Measurements from ENCODE around the gene CRYBA2. TPM values are rescaled to one million over a fixed set of nuclear protein-coding genes. Genes with fewer than 3 reads are reported as not detected.

CRYBA2 gene
- total RNA-seq, 1 experiment from 2014 or later: not detected

GRCh38 chr2:219025637-219026585, 32.7 kb upstream of the CRYBA2 start:
- H3K9ac ChIP-seq (ENCODE audit: low read length): no peak overlapping the region
- no peaks in the 10 kb centered on the region for H3K79me2 ChIP-seq (ENCODE audit: insufficient read depth, low read length)
- DNase-seq (ENCODE audit: low read depth, low spot score) (no peak), ATAC-seq (no peak)
- no peak overlapping the region for H3K4me2 ChIP-seq (ENCODE audit: low read length)
- H3K9me3 ChIP-seq (ENCODE audit: control insufficient read depth in 1 of 2, insufficient read depth in 1 of 2, low read depth in 1 of 2, low read length in 2 of 2): no peaks in the 10 kb centered on the region
- no TSS peak for BruUV-seq (replicated peaks)
- H3K4me1 ChIP-seq (ENCODE audit: control insufficient read depth in 1 of 2, insufficient read depth in 2 of 2, low read length in 2 of 2): no peaks in the 10 kb centered on the region; a peak in 1 of 4 replicates
- ChIA-PET RAD21 (ENCODE audit: low non-redundant PET in 1 of 2, low total read pairs in 2 of 2, uncharacterized antibody in 2 of 2, unreplicated experiment in 2 of 2) (interaction anchor here (0.7 to 0.9 kb wide), 2 partner anchors 129 kb away, joined by 3 read pairs; no protein-coding TSS in a partner anchor), CTCF (interaction anchor here (0.8 to 1.4 kb wide), 4 partner anchors 15 to 30 kb away, joined by 3 to 5 read pairs (median 4); partner anchors contain the start of gene CFAP65), POLR2A (no interaction called here)
- no peak overlapping the region for H2AFZ ChIP-seq (ENCODE audit: low read depth, low read length, poor library complexity, severe bottlenecking)
- intact Hi-C loops (cut with micrococcal nuclease): no loop called here
- H3K4me3 ChIP-seq (replicated peaks in 1 of 2; ENCODE audit: low read depth in 1 of 2, low read length in 2 of 2): no peak overlapping the region
- no peak overlapping the region for H3K27ac ChIP-seq (ENCODE audit: low read depth, low read length)
- no peaks in the 10 kb centered on the region for H3K36me3 ChIP-seq (ENCODE audit: control insufficient read depth in 1 of 2, insufficient read depth in 2 of 2, low read length in 2 of 2)
- no peaks in the 10 kb centered on the region for H4K20me1 ChIP-seq (ENCODE audit: insufficient read depth)
- no peaks in the 10 kb centered on the region for H3K9me2 ChIP-seq (ENCODE audit: insufficient read depth)
- TF ChIP-seq RAD21 (IDR thresholded peaks at IDR 0.05; ENCODE audit: low read depth) (no peak), TCF7L2 (IDR thresholded peaks at IDR 0.05; ENCODE audit: borderline replicate concordance, extremely low read depth, insufficient read depth, insufficient read length) (no peak), ZBTB33 (IDR thresholded peaks at IDR 0.05; ENCODE audit: extremely low read depth, insufficient replicate concordance, low read length) (no peak), SP1 (IDR thresholded peaks at IDR 0.05; ENCODE audit: low read depth) (no peak), SRF (IDR thresholded peaks at IDR 0.05; ENCODE audit: low read depth) (no peak), ZFX (IDR thresholded peaks at IDR 0.05) (no peak), EZH2 (IDR thresholded peaks at IDR 0.05) (no peak), POLR2A (IDR thresholded peaks at IDR 0.05; ENCODE audit: borderline replicate concordance, extremely low read depth, insufficient read depth, insufficient read length) (no peak), YY1 (IDR thresholded peaks at IDR 0.05; ENCODE audit: extremely low read depth, insufficient replicate concordance, low read depth, low read length) (no peak), ELF1 (IDR thresholded peaks at IDR 0.05; ENCODE audit: borderline replicate concordance, low read depth) (no peak)
- H3K27me3 ChIP-seq (ENCODE audit: insufficient read depth, low read length): no peaks in the 10 kb centered on the region

Measured in HCT116 (cell line).